IMR-90 (cell line): Measurements from ENCODE around the gene POFUT2. TPM values are rescaled to one million over a fixed set of nuclear protein-coding genes. Genes with fewer than 3 reads are reported as not detected.

Experiments used
- ATAC-seq: fragments of 200-7000 bp; cut with Tn5 transposase; 2 replicates; pipeline ENCODE4 v1.9.1; 2020; ENCODE audit warnings: low read depth, mild to moderate bottlenecking, moderate library complexity
- BruUV-seq: library from RNA; stranded (reverse); fragments of 400-500 nt; replicated peaks from 2 replicates; lab custom pipeline; 2021; lab: Mats Ljungman, UMichigan
- CTCF ChIA-PET: fragments of 300-600 bp; formaldehyde crosslinking; extraction: SDS; loops from one replicate; lab custom pipeline; 2021; ENCODE audit warnings: antibody characterized with exemption; lab: Yijun Ruan, JAX
- POLR2A ChIA-PET: fragments of 300-600 bp; sonication (Branson Sonifier 250); formaldehyde crosslinking; loops from one replicate; lab custom pipeline; 2022; ENCODE audit warnings: antibody characterized with exemption; ENCODE audit not compliant: unreplicated experiment; lab: Charles Lee
- DNase-seq: peaks from one replicate; pipeline ENCODE4 v3.0.0; 2013
- H2AFZ ChIP-seq: replicated peaks from 2 replicates; pipeline ENCODE3; 2013; ENCODE audit warnings: low read length, mild to moderate bottlenecking; ENCODE audit not compliant: poor library complexity
- H2AK5ac ChIP-seq: 2 replicates; pipeline ENCODE4 v1.6.1; 2013; ENCODE audit warnings: low read depth, low read length, inconsistent platforms
- H2AK9ac ChIP-seq: replicated peaks from 2 replicates; pipeline ENCODE3; 2013; ENCODE audit warnings: mild to moderate bottlenecking, low read depth, low read length, moderate library complexity; ENCODE audit not compliant: poor library complexity
- H2BK120ac ChIP-seq: 2 replicates; pipeline ENCODE4 v1.6.1; 2013; ENCODE audit warnings: low read depth, low read length, inconsistent platforms
- H2BK15ac ChIP-seq: 3 replicates; pipeline ENCODE4 v1.6.1; 2013; ENCODE audit warnings: low read depth, low read length, inconsistent platforms
- H2BK20ac ChIP-seq: 2 replicates; pipeline ENCODE4 v1.6.1; 2013; ENCODE audit warnings: low read depth, mild to moderate bottlenecking, inconsistent platforms, low read length, moderate library complexity
- H2BK5ac ChIP-seq: 2 replicates; pipeline ENCODE4 v1.6.1; 2013; ENCODE audit warnings: mild to moderate bottlenecking, low read depth, low read length, inconsistent platforms; ENCODE audit not compliant: poor library complexity, severe bottlenecking
- H3K14ac ChIP-seq: replicated peaks from 2 replicates; pipeline ENCODE4 v1.6.1; 2013; ENCODE audit warnings: low read depth, low read length, inconsistent platforms
- H3K18ac ChIP-seq: 2 replicates; pipeline ENCODE4 v1.6.1; 2013; ENCODE audit warnings: low read depth, low read length, control low read depth
- H3K23ac ChIP-seq: 2 replicates; pipeline ENCODE4 v1.6.1; 2013; ENCODE audit warnings: low read depth, low read length, inconsistent platforms
- H3K27ac ChIP-seq: 2 replicates; pipeline ENCODE4 v1.5.1; 2013; ENCODE audit warnings: mild to moderate bottlenecking, control low read depth, low read length; ENCODE audit not compliant: insufficient read depth
- H3K27me3 ChIP-seq: 2 replicates; pipeline ENCODE4 v1.6.1; 2013; ENCODE audit warnings: low read length; ENCODE audit not compliant: control insufficient read depth, insufficient read depth
- H3K36me3 ChIP-seq: 2 replicates; pipeline ENCODE4 v1.6.1; 2013; ENCODE audit warnings: low read length, mixed read lengths; ENCODE audit not compliant: control insufficient read depth, insufficient read depth
- H3K4ac ChIP-seq: 2 replicates; pipeline ENCODE4 v1.6.1; 2013; ENCODE audit warnings: low read depth, low read length, inconsistent platforms
- H3K4me1 ChIP-seq: 2 replicates; pipeline ENCODE4 v1.6.1; 2013; ENCODE audit warnings: low read length, mixed read lengths; ENCODE audit not compliant: control insufficient read depth, insufficient read depth
- H3K4me2 ChIP-seq: 2 replicates; pipeline ENCODE4 v1.6.1; 2013; ENCODE audit warnings: low read depth, mild to moderate bottlenecking, control low read depth, low read length, moderate library complexity
- H3K4me3 ChIP-seq: 2 replicates; pipeline ENCODE4 v1.5.1; 2013; ENCODE audit warnings: low read depth, mild to moderate bottlenecking, control low read depth, low read length, moderate library complexity; ENCODE audit not compliant: insufficient read depth
- H3K56ac ChIP-seq: 2 replicates; pipeline ENCODE4 v1.6.1; 2013; ENCODE audit warnings: low read length, inconsistent platforms; ENCODE audit not compliant: insufficient read depth; ENCODE audit errors: extremely low read depth
- H3K79me1 ChIP-seq, 2 experiments: 2 replicates each; pipeline ENCODE4 v1.6.1; 2013; ENCODE audit warnings: low read length in 2 of 2, inconsistent platforms in 1 of 2, low read depth in 1 of 2
- H3K9ac ChIP-seq: 2 replicates; pipeline ENCODE4 v1.6.1; 2013; ENCODE audit warnings: low read depth, low read length, control low read depth
- H3K9me1 ChIP-seq: 2 replicates; pipeline ENCODE4 v1.6.1; 2013; ENCODE audit warnings: low read length, inconsistent platforms; ENCODE audit not compliant: insufficient read depth
- H3K9me3 ChIP-seq: 2 replicates; pipeline ENCODE4 v1.6.1; 2013; ENCODE audit warnings: low read length; ENCODE audit not compliant: control insufficient read depth, insufficient read depth
- H4K20me1 ChIP-seq: 2 replicates; pipeline ENCODE4 v1.6.1; 2013; ENCODE audit warnings: low read length, inconsistent platforms; ENCODE audit not compliant: insufficient read depth
- H4K5ac ChIP-seq: 2 replicates; pipeline ENCODE4 v1.6.1; 2013; ENCODE audit warnings: mild to moderate bottlenecking, low read depth, low read length, control low read depth
- H4K8ac ChIP-seq, 2 experiments: 2 replicates each; pipeline ENCODE4 v1.6.1; 2013; ENCODE audit warnings: low read depth in 2 of 2, low read length in 2 of 2, control low read depth in 1 of 2, inconsistent platforms in 1 of 2
- H4K91ac ChIP-seq: 2 replicates; pipeline ENCODE4 v1.6.1; 2013; ENCODE audit warnings: low read depth, low read length, inconsistent platforms; ENCODE audit not compliant: insufficient read depth
- BHLHE40 ChIP-seq: fragments of 150-350 bp; IDR thresholded peaks from 2 replicates; pipeline ENCODE4 v1.6.1; 2016; ENCODE audit warnings: mild to moderate bottlenecking, low read depth, low read length
- CEBPB ChIP-seq: IDR thresholded peaks from 2 replicates; pipeline ENCODE4 v1.6.1; 2012; ENCODE audit warnings: low read depth, low read length, improper control_type of control experiment
- POLR2A ChIP-seq: IDR thresholded peaks from 2 replicates; pipeline ENCODE4 v1.6.1; 2012; ENCODE audit warnings: mild to moderate bottlenecking, low read depth, low read length
- RCOR1 ChIP-seq: IDR thresholded peaks from 2 replicates; pipeline ENCODE4 v1.6.1; 2012; ENCODE audit warnings: mild to moderate bottlenecking, low read length, improper control_type of control experiment; ENCODE audit not compliant: insufficient replicate concordance
- WGBS, 2 experiments: methylation state at CpG; one replicate each; pipeline versions ENCODE4 v1.1.5 to v1.1.7; 2013; ENCODE audit warnings: missing lambda C conversion rate in 2 of 2; ENCODE audit not compliant: insufficient read length in 1 of 2; ENCODE audit errors: extremely low coverage in 2 of 2; 5-methylcytosine and 5-hydroxymethylcytosine counted together
- dilution Hi-C: fragments of 300-500 bp; cut with HindIII; formaldehyde crosslinking; loops from one replicate; pipeline ENCODE4 v1.14.3; 2018; ENCODE audit warnings: low sequenced_read_pairs; ENCODE audit not compliant: unreplicated experiment
- in situ Hi-C: fragments of 300-500 bp; cut with MboI; formaldehyde crosslinking; loops from 3 replicates; pipeline ENCODE4 v1.14.3; 2019; ENCODE audit warnings: low sequenced_read_pairs, inconsistent platforms, mixed read lengths
- intact Hi-C: fragments of 100-400 bp; cut with micrococcal nuclease; formaldehyde crosslinking; loops from 2 replicates; pipeline ENCODE4 v1.10.0; 2022
- polyA plus RNA-seq, 3 experiments: library from polyadenylated mRNA; depleted of rRNA; stranded (reverse); fragments of >200 nt; gene quantifications; 2 replicates each; pipeline ENCODE4 v1.2.3, GENCODE V29; 2012; ENCODE audit warnings: low replicate concordance in 1 of 3
- total RNA-seq: library from RNA; depleted of rRNA; stranded (reverse); fragments of >200 nt; gene quantifications from 2 replicates; pipeline ENCODE4 v1.2.3, GENCODE V29; 2012

POFUT2 gene
- total and polyA plus RNA-seq, 2 of the 4 experiments (the other 2 are of a cell fraction) = 18.8 to 59.3 TPM

- DNase-seq (no peak), ATAC-seq (no peak)
- Histone ChIP-seq H3K9ac (no peak overlapping the region), H3K4me3 (no peak overlapping the region), H2BK15ac (no peak overlapping the region), H2BK20ac (peak overlapping the region; percentile 58; the same call in 1 of the 2 replicates), H2AFZ (peak overlapping the region; percentile 40), H3K9me3 (no peaks in the 10 kb centered on the region), H2BK120ac (peak overlapping the region; percentile 45; the same call in 1 of the 2 replicates), H3K4me2 (no peak overlapping the region), H2AK9ac (peak overlapping the region; percentile 51), H4K91ac (peak overlapping the region; percentile 43; the same call in 1 of the 2 replicates), H3K4ac (peak overlapping the region; percentile 70), H4K20me1 (no peaks in the 10 kb centered on the region; the same call in 1 of the 2 replicates), H4K8ac (peak overlapping the region in 1 of 2 experiments; percentile 27; a peak in 1 of 4 replicates), H3K36me3 (no peaks in the 10 kb centered on the region), H3K4me1 (peaks cover 18% of the 10 kb centered on the region), H3K14ac (no peak overlapping the region), H3K56ac (no peak overlapping the region), H3K79me1 (peaks cover 5 to 36% of the 10 kb centered on the region in 2 experiments), H2AK5ac (peak overlapping the region; percentile 62), H3K27me3 (no peaks in the 10 kb centered on the region), H2BK5ac (no peak overlapping the region), H3K27ac (no peak overlapping the region), H3K9me1 (0 out of 2 replicates have a peak, but pooled peaks cover 5% of the 10 kb centered on the region), H4K5ac (no peak overlapping the region), H3K18ac (no peak overlapping the region), H3K23ac (no peak overlapping the region)
- 85% methylated on average over 17 of the region's 43 CpGs; no CpG with 5 or more reads in 1 of the 2 experiments for WGBS, 2 experiments
- POLR2A ChIA-PET = no interaction called here
- intact Hi-C loops (no loop called here), dilution Hi-C loops (no loop called here), in situ Hi-C loops (no loop called here)
- CTCF ChIA-PET = interaction anchor here (0.6 kb wide), 1 partner anchor 178 kb away, joined by 3 read pairs; no protein-coding TSS in a partner anchor
- no TSS peak for BruUV-seq
- TF ChIP-seq RCOR1 (no peak), POLR2A (no peak), CEBPB (no peak), BHLHE40 (0 out of 2 replicates have a peak, but pooled peaks have one; percentile 6)
Measured at GRCh38 chr21:45300786-45301520, 13.3 kb upstream of the POFUT2 start.
